Stimulated activated CD4-positive, alpha-beta T cell treated with anti-CD3 and anti-CD28 coated beads, Interleukin-12 subunit alpha, Interleukin-12 subunit beta, amount 100 ng/mL, for 48 hours (primary cell): ENCODE results near the gene HOXB7.

Experiments
- DNase-seq, 3 donors: peaks; one replicate each; pipeline ENCODE4 v3.0.0-alpha.2; 2020; ENCODE audit warnings: low read depth in 2 of 3, low spot score in 1 of 3

HOXB7 gene

DNA sequence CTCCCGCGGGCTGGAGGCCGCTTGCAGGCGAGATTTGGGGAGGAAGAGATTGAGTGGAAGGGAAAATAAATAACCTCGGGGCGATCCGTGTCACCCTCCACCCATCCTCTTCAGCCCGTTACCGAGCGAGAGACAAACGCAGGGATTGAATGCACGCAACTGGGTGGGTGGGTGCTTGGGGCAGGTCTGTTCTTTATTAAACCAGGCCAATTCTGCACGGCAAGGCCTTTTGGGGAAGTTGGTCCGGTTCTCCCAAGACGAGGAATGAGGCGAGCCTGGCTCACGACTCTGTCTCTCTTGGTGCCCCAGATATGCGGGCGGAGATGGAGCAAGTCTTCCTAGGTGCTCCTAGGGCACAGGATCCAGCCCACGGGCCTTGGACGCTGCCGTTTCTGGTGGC, 396 bp upstream of the HOXB7 start:
- no peak for DNase-seq

- DNase-seq = no peak
Measured at GRCh38 chr17:48609759-48610281, 997 bp downstream of the HOXB7 start.

DNA sequence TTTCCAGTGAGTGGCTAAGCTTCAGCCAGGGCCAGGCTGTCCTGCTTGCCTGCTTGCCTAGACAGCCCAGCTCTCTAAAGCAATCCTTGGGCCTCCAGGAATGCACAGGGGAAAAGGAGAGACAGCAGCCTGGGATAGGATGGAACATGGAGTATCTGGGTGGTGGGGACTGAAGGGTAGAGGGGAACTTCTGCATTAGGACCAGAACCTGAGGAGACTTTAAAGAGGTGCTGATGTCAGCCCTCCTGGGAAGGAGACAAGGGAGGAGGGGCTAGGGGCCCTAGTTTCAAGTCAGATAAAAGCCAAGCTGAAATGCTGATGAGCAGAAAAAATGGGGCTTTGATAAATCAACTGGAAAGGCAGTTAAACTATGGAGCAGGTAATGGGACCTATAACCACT, 1.8 kb downstream of the HOXB7 start:
- DNase-seq = no peak

DNA sequence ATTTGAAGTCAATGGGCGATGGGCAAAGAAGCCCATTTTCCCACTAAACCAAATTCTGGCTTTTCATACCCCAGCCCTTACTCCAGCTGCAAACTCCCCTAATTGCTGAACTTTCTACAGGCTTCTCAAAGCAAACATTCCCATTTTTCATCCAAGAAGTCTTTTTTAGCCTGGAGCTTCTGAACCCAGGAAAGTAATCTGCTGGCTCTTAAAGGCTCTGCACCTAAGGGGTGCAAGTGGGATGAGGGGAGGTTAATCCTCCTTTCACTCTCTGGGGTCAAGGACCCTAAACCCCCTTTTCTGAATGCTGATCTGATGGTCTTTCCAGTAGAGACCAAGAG, 2.4 kb downstream of the HOXB7 start:
- DNase-seq = no peak

- DNase-seq = no peak
Measured at GRCh38 chr17:48606892-48607614, 3.8 kb downstream of the HOXB7 start.

DNA sequence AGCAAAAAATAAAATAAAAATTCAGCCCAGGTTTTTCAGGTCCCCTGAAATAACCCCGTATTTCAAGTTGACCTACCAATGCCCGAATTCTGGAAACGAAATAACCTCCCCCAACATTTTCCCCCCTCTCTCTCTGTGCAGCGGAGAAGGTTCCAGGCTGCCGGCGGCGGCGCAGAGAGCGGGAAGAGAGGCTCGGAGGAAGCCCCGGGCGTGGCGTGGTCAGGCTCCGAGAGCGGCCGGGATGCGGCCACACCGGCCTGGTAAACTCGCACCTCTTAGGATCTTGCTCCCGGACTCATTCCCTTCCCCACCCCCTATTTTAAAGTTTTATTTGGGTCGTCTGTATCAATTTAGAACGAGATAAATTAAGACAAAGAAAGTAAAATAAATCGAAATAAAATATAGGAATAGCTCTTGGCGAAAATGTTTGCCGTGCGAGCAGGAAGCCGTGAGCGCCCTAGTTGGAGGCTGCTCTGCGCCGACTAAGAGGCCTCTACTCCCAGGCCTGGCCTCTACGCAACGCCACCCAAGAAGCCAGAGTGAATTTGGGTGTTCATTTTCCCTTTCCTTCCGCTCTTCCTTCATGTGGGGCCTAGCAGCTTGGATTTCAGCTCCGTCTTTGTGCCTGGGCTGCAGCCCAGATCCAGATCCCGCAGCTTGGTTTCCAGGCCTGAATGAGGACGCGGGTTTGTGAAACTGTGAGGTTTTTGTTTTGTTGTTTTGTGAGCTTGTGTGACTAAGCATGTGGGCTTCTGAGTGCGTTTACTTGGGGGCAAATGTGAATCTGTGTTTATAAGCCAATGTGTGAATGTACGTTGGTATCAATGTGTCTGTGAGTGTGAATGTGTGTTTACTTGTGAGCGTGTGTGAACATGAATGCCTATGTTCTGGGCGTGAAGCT, 4.6 kb downstream of the HOXB7 start:
- no peak for DNase-seq

GRCh38 chr17:48605409-48605919, 5.4 kb downstream of the HOXB7 start:
- DNase-seq = no peak

DNA sequence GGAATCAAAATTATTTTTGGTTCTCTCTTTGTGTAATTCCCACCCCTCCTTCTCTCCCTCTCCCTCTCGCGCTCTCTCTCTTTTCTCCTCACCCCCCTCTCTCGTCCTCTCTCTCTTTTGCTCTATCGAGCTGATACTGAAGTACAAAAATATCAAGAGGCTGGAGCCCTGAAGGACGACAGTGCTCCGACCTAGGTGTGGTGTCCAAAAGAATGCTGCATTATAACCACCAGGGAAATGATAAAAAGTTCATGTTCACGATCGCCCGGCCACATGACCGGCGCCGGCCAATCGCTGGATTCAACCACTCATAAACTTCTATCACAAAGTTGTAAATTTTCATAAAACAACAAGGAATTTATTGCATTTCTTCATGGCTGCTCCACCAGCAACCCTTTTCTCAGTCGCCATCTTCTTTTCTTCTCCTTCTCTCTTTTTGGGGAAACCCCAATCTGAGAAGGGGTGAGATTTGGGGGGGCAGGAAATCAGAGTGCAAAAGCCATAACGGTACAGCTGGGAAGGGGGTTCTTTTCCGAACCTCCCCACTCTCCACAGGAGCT, 6.0 kb downstream of the HOXB7 start, which contains the start of gene HOXB6:
HOXB6 (minus strand) TSS at position 217 of the 560 bp plus-strand sequence. CDS start 6,836 bp downstream, outside the sequence.
- no peak for DNase-seq

- no peak for DNase-seq
Measured at GRCh38 chr17:48603959-48604769, 6.7 kb downstream of the HOXB7 start.

GRCh38 chr17:48601539-48602425, 9.0 kb downstream of the HOXB7 start:
- DNase-seq = no peak

GRCh38 chr17:48601207-48601538, 9.6 kb downstream of the HOXB7 start:
- no peak for DNase-seq

- DNase-seq = no peak
Measured at GRCh38 chr17:48600244-48601098, 10.3 kb downstream of the HOXB7 start.

DNA sequence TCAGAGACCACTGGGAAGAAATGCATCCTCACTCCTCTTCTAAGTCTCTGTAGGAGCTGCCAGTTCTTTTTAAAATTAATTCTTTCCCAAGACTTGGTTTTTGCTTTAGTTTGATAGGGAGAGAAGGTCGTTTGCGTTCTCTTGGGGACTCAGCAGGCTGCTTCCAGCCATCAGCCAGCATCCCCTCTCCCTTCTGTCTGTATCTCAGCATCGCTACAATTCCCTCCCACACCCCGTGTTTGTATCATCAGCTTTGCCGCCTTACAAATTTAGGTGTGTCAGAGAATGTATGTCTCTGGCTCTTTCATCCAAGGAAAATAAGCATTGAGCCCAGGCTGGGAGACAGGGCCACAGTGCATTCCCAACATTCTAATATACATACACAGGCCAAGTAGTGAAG, 11.5 kb downstream of the HOXB7 start:
- no peak for DNase-seq

DNA sequence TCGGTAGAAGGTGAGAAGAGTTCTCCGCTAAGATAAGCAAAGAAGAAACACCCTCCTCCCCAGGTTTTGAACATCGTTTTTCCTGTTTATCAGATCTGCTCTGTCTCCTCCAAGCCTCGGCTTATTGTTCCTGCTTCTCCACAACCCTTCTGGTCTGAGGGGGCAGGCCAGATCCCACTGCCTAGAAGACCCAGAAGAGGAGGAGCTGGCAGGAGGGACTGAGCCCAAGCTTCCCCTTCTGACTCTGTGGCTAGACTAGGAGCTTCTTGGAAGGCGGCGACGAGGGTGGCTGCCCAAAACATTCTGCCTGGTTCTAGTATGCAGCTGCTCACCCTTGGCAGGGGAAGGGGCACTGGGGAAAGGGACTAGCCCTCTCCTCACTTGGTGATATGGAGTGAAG, 12.1 kb downstream of the HOXB7 start:
- DNase-seq = no peak

- no peak for DNase-seq
Measured at GRCh38 chr17:48597778-48598631, 12.8 kb downstream of the HOXB7 start.

GRCh38 chr17:48597528-48597777, 13.4 kb downstream of the HOXB7 start:
- DNase-seq = no peak

DNA sequence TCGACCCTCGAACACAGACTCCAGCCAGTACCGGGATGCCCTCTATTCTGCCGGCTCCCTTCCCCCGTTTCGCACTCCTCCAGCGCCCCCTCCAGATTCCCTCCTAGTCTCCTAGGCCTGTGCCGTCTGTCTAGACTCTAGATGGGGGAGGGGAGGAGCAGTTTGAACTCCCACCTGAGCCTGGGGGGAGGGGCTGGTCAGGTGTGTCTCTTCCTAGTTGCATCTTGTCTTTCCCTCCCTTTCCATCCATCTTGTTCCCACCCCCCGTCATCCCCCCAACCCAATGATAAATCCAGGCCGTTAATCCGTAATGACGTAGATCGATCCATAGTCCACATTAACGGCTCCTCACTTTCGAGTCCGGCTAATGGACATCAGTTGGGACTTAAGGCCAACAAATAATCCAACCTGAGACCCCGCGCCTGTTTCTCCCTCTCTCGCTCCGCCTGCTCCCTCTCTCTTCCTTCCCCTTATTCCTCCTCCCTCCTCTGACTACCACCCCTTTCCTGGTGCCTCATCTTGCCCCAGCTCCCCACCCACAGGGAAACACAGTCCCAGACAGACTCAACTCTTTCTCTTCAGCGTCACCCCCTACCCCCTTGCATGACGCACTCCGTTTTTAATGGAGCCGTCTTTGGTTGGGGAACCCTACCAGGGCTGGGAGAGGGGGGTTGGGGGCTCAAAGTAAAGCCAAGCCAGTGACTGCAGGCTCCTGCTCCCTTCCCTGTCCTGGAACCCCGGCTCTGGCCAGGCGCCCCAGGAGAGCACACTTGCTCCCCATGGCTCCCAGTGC, 13.9 kb downstream of the HOXB7 start:
- no peak for DNase-seq
